ENCODE data around the gene TIMP3. TPM values are rescaled to one million over a fixed set of nuclear protein-coding genes. Genes with fewer than 3 reads are reported as not detected.

Gene TIMP3
- total and polyA plus RNA-seq, 8 donors = 30.4 to 248 (median 107) TPM

DNA sequence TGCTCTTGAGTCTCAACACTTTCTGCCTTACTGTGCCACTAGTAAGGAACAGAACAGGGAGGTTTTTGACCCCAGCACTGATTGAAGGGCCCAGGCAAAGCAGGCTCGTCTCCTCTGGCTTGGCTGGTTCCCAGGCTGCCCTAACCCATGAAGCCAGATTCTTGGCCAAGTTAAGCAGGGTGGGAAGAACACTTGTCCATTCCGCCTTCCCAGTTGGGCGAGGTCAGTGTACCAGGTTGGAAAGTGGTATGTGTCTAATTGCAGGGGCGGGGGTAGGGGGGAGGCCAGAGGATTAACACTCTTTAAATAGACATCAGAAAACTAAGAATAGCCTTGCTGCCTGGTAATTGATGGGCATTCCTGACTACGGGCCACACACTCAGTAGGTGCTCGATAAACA is 14.4 kb downstream of the TIMP3 start:
- Histone ChIP-seq H3K36me3 (peaks cover 0 to 11% (median 0%) of the 10 kb centered on the region in 4 donors), H3K9me3 (no peaks in the 10 kb centered on the region), H3K4me1 (peaks cover 0 to 88% (median 47%) of the 10 kb centered on the region in 4 donors), H3K27me3 (no peaks in the 10 kb centered on the region), H3K27ac (peak overlapping the region in 3 of 5 donors; percentile 4 to 70 (median 53)), H3K4me3 (no peak overlapping the region)
- WGBS, 5 donors = 60 to 67% (median 63%) methylated on average over 6 of the region's 6 CpGs
- intact Hi-C loops (cut with DNase I; ENCODE audit: low total_unique reads) = no loop called here
- no peak for DNase-seq
- TF ChIP-seq POLR2A (IDR thresholded peaks at IDR 0.05) (no peak), POLR2AphosphoS5 (IDR thresholded peaks at IDR 0.05) (no peak), EP300 (IDR thresholded peaks at IDR 0.05) (no peak)
- TF ChIP-seq, protein P1, sequence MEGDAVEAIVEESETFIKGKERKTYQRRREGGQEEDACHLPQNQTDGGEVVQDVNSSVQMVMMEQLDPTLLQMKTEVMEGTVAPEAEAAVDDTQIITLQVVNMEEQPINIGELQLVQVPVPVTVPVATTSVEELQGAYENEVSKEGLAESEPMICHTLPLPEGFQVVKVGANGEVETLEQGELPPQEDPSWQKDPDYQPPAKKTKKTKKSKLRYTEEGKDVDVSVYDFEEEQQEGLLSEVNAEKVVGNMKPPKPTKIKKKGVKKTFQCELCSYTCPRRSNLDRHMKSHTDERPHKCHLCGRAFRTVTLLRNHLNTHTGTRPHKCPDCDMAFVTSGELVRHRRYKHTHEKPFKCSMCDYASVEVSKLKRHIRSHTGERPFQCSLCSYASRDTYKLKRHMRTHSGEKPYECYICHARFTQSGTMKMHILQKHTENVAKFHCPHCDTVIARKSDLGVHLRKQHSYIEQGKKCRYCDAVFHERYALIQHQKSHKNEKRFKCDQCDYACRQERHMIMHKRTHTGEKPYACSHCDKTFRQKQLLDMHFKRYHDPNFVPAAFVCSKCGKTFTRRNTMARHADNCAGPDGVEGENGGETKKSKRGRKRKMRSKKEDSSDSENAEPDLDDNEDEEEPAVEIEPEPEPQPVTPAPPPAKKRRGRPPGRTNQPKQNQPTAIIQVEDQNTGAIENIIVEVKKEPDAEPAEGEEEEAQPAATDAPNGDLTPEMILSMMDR (IDR thresholded peaks at IDR 0.05) = no peak

DNA sequence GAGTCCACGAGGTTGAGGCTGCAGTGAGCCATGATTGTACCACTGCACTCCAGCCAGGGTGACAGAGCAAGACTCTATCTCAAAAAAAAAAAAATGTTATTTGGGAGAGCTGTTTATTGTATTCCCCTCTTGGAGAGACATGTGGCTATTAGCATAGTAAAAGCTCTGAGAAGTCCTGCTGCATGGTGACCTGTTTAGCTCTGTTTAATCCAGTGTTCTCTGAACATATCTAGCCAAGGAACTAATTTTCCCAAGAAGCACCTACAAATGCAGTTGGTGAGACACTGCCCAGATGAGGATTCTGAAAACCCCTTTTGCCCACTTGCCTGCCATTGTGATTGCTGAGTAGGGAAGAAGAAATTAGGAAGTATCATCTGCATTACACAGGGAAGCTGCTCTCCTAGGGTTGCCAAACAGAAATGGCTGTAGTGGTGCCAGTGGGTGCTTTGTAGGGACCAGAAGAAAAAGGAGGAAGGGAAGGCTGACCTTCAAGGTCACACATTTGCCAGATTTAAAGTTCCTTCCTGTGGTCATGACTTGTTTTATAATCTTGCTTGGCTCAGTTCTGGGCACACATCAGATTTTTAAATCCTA is 15.7 kb downstream of the TIMP3 start:
- intact Hi-C loops (cut with DNase I; ENCODE audit: low total_unique reads) = no loop called here
- DNase-seq = no peak
- H3K4me3 ChIP-seq = no peak overlapping the region
- WGBS, 5 donors = 70 to 82% (median 81%) methylated on average over 1 of the region's 1 CpG
- no peak for TF ChIP-seq POLR2AphosphoS5 (IDR thresholded peaks at IDR 0.05)
- no peak for TF ChIP-seq POLR2A (IDR thresholded peaks at IDR 0.05)
- no peaks in the 10 kb centered on the region for H3K9me3 ChIP-seq
- peaks cover 0 to 8% (median 2%) of the 10 kb centered on the region in 4 donors for H3K36me3 ChIP-seq
- no peaks in the 10 kb centered on the region for H3K27me3 ChIP-seq
- peaks cover 0 to 85% (median 44%) of the 10 kb centered on the region in 4 donors for H3K4me1 ChIP-seq
- peak overlapping the region in 1 of 5 donors; percentile 16 for H3K27ac ChIP-seq

GRCh38 chr22:32818446-32819115 is 17.1 kb downstream of the TIMP3 start:
- no peak for TF ChIP-seq EP300 (IDR thresholded peaks at IDR 0.05)
- no peak for TF ChIP-seq POLR2AphosphoS5 (IDR thresholded peaks at IDR 0.05)
- TF ChIP-seq, protein P1 (IDR thresholded peaks at IDR 0.05) = no peak
- no peak for TF ChIP-seq POLR2A (IDR thresholded peaks at IDR 0.05)
- H3K36me3 ChIP-seq = peaks cover 0 to 13% (median 2%) of the 10 kb centered on the region in 4 donors
- intact Hi-C loops (cut with DNase I; ENCODE audit: low total_unique reads) = no loop called here
- H3K9me3 ChIP-seq = no peaks in the 10 kb centered on the region
- peak overlapping the region in 2 of 5 donors; percentile 31 to 39 for H3K27ac ChIP-seq
- 65 to 79% (median 75%) methylated on average over 12 of the region's 12 CpGs for WGBS, 5 donors
- no peaks in the 10 kb centered on the region for H3K27me3 ChIP-seq
- H3K4me3 ChIP-seq = no peak overlapping the region
- H3K4me1 ChIP-seq = peaks cover 0 to 83% (median 45%) of the 10 kb centered on the region in 4 donors
- DNase-seq = no peak

DNA sequence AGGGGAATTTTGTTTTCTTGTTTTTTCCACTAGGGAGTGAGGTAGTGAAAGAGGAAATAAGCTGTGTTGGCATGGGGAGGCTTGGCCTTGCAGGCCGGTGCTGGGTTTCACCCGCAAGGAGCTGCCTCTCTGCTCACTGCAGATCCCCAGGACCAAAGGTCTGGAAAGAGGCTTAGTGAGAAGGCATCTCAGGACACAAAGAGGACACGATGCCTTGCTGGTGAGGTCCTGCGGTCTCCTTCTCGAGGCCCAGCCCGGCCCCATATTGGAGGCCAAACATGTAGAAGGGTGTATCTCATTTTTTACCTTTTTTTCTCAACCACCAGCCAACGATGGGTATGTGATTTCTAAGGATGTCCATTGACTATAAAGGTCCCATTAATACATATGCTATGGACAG is 17.6 kb downstream of the TIMP3 start:
- 84 to 93% (median 89%) methylated on average over 7 of the region's 7 CpGs for WGBS, 5 donors
- DNase-seq = no peak
- intact Hi-C loops (cut with DNase I; ENCODE audit: low total_unique reads) = no loop called here

More for the DNA sequence above, 17.6 kb downstream of the TIMP3 start:
- Histone ChIP-seq H3K9me3 (no peaks in the 10 kb centered on the region), H3K4me1 (peaks cover 0 to 87% (median 46%) of the 10 kb centered on the region in 4 donors), H3K4me3 (no peak overlapping the region), H3K27ac (peak overlapping the region in 2 of 5 donors; percentile 31 to 39), H3K27me3 (no peaks in the 10 kb centered on the region), H3K36me3 (peaks cover 0 to 16% (median 2%) of the 10 kb centered on the region in 4 donors)
- TF ChIP-seq, protein P1 (IDR thresholded peaks at IDR 0.05) = no peak
- no peak for TF ChIP-seq POLR2A (IDR thresholded peaks at IDR 0.05)
- no peak for TF ChIP-seq POLR2AphosphoS5 (IDR thresholded peaks at IDR 0.05)
- TF ChIP-seq EP300 (IDR thresholded peaks at IDR 0.05) = no peak

Data from stomach (tissue), 9 donors.